Activated T-helper 1 cell treated with Interleukin-2 at 50 U/mL for 16 hours (primary cell): Measurements from ENCODE around the gene C9orf57.
"Not testable (repeated sequence)": the region's sequence is repeated elsewhere in the genome, so short reads cannot be mapped to it uniquely, and the experiment has no call there.

Experiments used
- DNase-seq: peaks from one replicate; pipeline ENCODE4 v3.0.0-alpha.2; 2020; ENCODE audit warnings: low read depth

Gene C9orf57

GRCh38 chr9:72023596-72023995 is 36.8 kb downstream of the C9orf57 start:
- no peak for DNase-seq

DNA sequence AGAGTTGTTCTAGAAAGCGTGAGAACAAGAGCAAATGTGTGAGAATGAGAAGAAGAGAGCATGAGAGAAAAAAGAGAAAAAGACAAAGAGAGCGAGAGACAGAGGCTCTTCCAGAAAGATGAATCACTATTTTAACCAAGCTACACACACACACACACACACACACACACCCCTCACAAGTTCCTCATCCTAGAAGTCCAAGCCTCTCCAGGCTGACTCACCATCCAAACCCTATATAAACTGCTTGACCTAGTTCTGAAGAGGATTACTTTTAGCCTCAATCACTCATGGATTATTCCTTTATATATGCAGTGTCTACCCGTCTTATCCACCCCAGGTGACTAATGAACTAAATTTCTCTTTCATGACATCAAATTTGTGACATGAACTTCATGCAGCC is 37.6 kb downstream of the C9orf57 start:
- DNase-seq, result no peak

DNA sequence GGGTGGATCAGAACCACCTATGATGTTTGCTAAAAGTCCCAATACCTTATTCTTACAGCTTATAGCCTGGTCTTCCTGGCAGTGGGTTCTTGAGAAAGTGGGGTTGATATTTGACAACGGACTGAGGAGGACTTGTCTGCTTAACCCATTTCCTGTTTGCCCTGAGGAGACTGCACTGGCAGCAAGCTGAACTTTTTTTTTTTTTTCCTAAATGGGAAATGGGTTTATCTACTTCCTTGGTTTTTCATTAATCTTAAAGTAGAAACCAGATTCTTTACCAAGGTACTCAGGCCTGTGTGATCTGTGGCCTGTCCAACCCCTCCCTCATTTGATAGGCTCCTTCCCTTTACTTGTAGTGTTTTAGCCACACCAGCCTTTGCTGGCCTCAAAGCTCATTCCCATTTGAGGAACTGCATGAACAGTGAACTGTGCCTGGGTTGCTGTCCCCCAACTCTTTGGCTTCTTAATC is 47.1 kb downstream of the C9orf57 start:
- no peak for DNase-seq

DNA sequence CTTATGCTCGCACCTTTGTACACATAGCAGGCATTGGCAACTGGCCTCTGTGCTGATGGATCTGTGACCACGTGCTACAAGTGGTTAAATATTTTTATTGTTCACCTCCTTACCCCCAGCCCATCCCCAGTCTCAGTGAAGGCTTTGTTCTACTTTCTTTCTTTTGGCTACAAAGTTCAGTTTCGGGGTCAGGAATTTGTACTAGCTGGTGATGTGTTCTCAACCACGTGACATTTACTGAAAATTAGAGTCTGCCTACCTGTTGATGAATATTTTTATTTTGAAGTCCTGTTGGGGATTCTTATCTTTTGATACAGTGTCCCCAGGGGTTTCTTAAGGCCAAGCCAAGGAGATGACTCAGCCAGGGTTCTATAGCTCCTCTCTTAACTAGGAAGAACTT is 47.8 kb downstream of the C9orf57 start:
- no peak for DNase-seq

GRCh38 chr9:72007726-72008125 is 52.7 kb downstream of the C9orf57 start:
- not testable (repeated sequence) for DNase-seq

DNA sequence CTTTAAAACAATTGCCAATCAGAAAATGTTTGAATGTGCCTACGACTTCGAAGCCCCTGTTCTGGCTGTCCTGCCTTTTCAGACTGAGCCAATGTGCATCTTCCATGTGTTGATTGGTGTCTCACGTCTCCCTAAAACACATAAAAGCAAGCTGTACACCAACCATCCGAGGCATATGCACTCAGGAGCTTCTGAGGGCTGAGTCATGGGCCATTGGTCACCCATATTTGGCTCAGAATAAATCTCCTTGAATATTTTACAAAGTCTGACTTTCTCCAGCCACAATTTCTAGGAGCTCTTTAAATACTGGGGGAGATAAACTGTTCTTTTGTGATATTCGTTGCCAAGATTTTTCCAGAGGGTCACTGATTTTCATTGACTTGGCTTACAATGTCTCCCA is 53.9 kb downstream of the C9orf57 start:
- no peak for DNase-seq

DNA sequence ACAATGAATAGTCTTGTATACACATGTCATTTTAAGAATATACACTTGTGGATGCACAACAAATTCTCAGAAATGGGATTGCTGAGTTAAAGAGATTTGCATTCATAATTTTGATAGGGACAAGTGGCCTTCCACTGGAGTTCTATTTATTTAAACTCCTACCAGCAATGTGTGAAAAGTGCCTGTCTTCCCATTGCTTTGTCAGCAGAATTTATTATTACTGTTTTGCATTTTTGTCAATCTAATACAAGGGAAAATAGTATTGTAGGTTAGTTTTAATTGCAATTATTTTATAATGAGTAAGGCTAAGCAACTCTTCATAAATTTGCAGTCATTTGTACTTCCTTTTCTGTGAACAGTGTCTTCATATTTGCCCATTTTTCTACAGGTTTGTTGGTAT is 55.0 kb downstream of the C9orf57 start:
- no peak for DNase-seq
